CD4-positive, alpha-beta T cell (primary cell): ENCODE data around the gene AGPAT4. TPM values are rescaled to one million over a fixed set of nuclear protein-coding genes. Genes with fewer than 3 reads are reported as not detected.
"Not testable (repeated sequence)": the region's sequence is repeated elsewhere in the genome, so short reads cannot be mapped to it uniquely, and the experiment has no call there.

Source experiments
- ATAC-seq: fragments of 200-7000 bp; cut with Tn5 transposase; one replicate; pipeline ENCODE4 v1.10.0; 2022; ENCODE audit warnings: mild to moderate bottlenecking; ENCODE audit not compliant: poor library complexity
- CTCF ChIA-PET: fragments of 350-600 bp; sonication (Branson Sonifier 250); formaldehyde crosslinking; loops from one replicate; lab custom pipeline; 2021; ENCODE audit warnings: antibody characterized with exemption, inconsistent platforms; lab: Charles Lee
- POLR2A ChIA-PET: fragments of 350-600 bp; sonication (Branson Sonifier 250); formaldehyde crosslinking; loops from one replicate; lab custom pipeline; 2021; ENCODE audit warnings: antibody characterized with exemption, inconsistent platforms; lab: Charles Lee
- DNase-seq, 14 experiments: peaks; one replicate each; pipeline ENCODE4 v3.0.0-alpha.2; 2013 to 2020; ENCODE audit warnings: mixed read lengths in 2 of 14
- H3K27ac ChIP-seq, 2 donors: one replicate each; pipeline versions ENCODE4 v1.5.1 to v1.7.0; 2013; ENCODE audit warnings: low read length in 2 of 2, low read depth in 1 of 2, mild to moderate bottlenecking in 1 of 2
- H3K27me3 ChIP-seq, 2 experiments: 1 replicate in 1 of 2; 2 replicates in 1 of 2; pipeline versions ENCODE4 v1.6.1 to v1.7.0; 2013; ENCODE audit warnings: low read length in 2 of 2, control low read depth in 1 of 2, mild to moderate bottlenecking in 1 of 2, moderate library complexity in 1 of 2; ENCODE audit not compliant: insufficient read depth in 2 of 2, control insufficient read depth in 1 of 2
- H3K36me3 ChIP-seq: one replicate; pipeline ENCODE4 v1.6.1; 2013; ENCODE audit warnings: low read length, control low read depth; ENCODE audit not compliant: insufficient read depth
- H3K4me1 ChIP-seq: one replicate; pipeline ENCODE4 v1.6.1; 2013; ENCODE audit warnings: low read length, control low read depth; ENCODE audit not compliant: insufficient read depth
- H3K4me3 ChIP-seq: one replicate; pipeline ENCODE4 v1.5.1; 2013; ENCODE audit warnings: mild to moderate bottlenecking, low read length, moderate library complexity
- H3K9me3 ChIP-seq, 2 experiments: 1 replicate in 1 of 2; 2 replicates in 1 of 2; pipeline versions ENCODE4 v1.6.1 to v1.7.0; 2013; ENCODE audit warnings: low read length in 2 of 2, mild to moderate bottlenecking in 2 of 2, control low read depth in 1 of 2, moderate library complexity in 1 of 2; ENCODE audit not compliant: control insufficient read depth in 1 of 2, insufficient read depth in 1 of 2
- H3K27ac Mint-ChIP-seq: one replicate; pipeline ENCODE4 v1.8.0; 2020; ENCODE audit warnings: mixed read lengths
- H3K27me3 Mint-ChIP-seq: one replicate; pipeline ENCODE4 v1.8.0; 2021; ENCODE audit warnings: mixed read lengths
- H3K36me3 Mint-ChIP-seq: one replicate; pipeline ENCODE4 v1.8.0; 2021; ENCODE audit warnings: low read depth, mixed read lengths
- H3K4me1 Mint-ChIP-seq: one replicate; pipeline ENCODE4 v1.8.0; 2021; ENCODE audit warnings: low read depth, mixed read lengths
- H3K4me3 Mint-ChIP-seq: one replicate; pipeline ENCODE4 v1.8.0; 2020; ENCODE audit warnings: mild to moderate bottlenecking, mixed read lengths
- H3K9me3 Mint-ChIP-seq: one replicate; pipeline ENCODE4 v1.8.0; 2020; ENCODE audit warnings: mixed read lengths
- intact Hi-C, 2 experiments: fragments of 100-400 bp; cut with DNase I in 1 of 2; cut with micrococcal nuclease in 1 of 2; formaldehyde crosslinking; loops; one replicate each; pipeline versions ENCODE4 v1.15.1 to v1.9.0; 2023 to 2025; cut with DNase I, micrococcal nuclease
- total RNA-seq, 174 experiments: library from RNA in 2 of 174; stranded (reverse) in 2 of 174; gene quantifications; one replicate each; pipeline ENCODE4 v1.2.3 and lab custom pipeline; 2021 to 2026
- TF ChIP-seq, protein P1 (sequence below): fragments of 200-600 bp; IDR thresholded peaks from one replicate; pipeline ENCODE4 v1.8.0; 2022; ENCODE audit warnings: antibody characterized with exemption, mild to moderate bottlenecking

Gene AGPAT4
- total RNA-seq, 2 experiments from 2014 or later, result 2.8 to 4.8 TPM

DNA sequence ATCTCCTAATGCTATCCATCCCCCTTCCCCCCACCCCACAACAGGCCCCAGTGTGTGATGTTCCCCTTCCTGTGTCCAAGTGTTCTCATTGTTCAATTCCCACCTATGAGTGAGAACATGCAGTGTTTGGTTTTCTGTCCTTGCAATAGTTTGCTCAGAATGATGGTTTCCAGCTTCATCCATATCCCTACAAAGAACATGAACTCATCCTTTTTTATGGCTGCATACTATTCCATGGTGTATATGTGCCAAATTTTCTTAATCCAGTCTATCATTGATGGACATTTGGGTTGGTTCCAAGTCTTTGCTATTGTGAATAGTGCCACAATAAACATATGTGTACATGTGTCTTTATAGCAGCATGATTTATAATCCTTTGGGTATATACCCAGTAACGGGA lies 101.1 kb downstream of the AGPAT4 start:
- H3K27ac ChIP-seq, intact Hi-C loops, H3K9me3 ChIP-seq, ATAC-seq, H3K36me3 ChIP-seq, CTCF ChIA-PET, H3K4me3 Mint-ChIP-seq, H3K4me1 Mint-ChIP-seq, DNase-seq, H3K27ac Mint-ChIP-seq, H3K36me3 Mint-ChIP-seq, H3K27me3 Mint-ChIP-seq, H3K4me1 ChIP-seq, H3K27me3 ChIP-seq, POLR2A ChIA-PET, H3K4me3 ChIP-seq: not testable (repeated sequence)
- peaks cover 13% of the 10 kb centered on the region for H3K9me3 Mint-ChIP-seq

DNA sequence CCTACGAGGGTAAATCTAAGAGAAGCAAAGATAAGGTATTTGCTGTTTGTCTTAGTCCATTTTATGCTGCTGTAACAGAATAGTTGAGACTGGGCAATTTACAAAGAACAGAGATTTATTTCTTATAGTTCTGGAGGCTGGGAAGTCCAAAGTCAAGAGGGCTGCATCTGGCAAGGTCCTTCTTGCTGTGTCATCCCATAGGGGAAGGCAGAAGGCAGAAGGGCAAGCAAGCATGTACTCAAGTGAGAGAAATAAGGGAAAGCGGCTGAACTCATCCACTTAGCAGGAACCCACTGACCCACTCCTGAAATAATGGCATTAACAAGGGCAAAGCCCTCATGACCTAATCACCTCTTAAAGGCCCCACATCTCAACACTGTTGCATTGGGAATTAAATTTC lies 102.7 kb downstream of the AGPAT4 start:
- peaks cover 0 to 4% of the 10 kb centered on the region in 2 experiments for H3K9me3 ChIP-seq
- H3K4me3 ChIP-seq, result no peak overlapping the region
- intact Hi-C loops, result no loop called here
- no peak for ATAC-seq
- Mint-ChIP-seq H3K4me3 (no peak overlapping the region), H3K4me1 (no peaks in the 10 kb centered on the region), H3K27me3 (no peaks in the 10 kb centered on the region), H3K36me3 (peaks cover 8% of the 10 kb centered on the region), H3K27ac (no peak overlapping the region), H3K9me3 (peaks cover 4% of the 10 kb centered on the region)
- H3K36me3 ChIP-seq, result no peaks in the 10 kb centered on the region
- POLR2A ChIA-PET, result no interaction called here
- TF ChIP-seq, protein P1, sequence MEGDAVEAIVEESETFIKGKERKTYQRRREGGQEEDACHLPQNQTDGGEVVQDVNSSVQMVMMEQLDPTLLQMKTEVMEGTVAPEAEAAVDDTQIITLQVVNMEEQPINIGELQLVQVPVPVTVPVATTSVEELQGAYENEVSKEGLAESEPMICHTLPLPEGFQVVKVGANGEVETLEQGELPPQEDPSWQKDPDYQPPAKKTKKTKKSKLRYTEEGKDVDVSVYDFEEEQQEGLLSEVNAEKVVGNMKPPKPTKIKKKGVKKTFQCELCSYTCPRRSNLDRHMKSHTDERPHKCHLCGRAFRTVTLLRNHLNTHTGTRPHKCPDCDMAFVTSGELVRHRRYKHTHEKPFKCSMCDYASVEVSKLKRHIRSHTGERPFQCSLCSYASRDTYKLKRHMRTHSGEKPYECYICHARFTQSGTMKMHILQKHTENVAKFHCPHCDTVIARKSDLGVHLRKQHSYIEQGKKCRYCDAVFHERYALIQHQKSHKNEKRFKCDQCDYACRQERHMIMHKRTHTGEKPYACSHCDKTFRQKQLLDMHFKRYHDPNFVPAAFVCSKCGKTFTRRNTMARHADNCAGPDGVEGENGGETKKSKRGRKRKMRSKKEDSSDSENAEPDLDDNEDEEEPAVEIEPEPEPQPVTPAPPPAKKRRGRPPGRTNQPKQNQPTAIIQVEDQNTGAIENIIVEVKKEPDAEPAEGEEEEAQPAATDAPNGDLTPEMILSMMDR, result no peak
- DNase-seq, result no peak
- no peaks in the 10 kb centered on the region for H3K27me3 ChIP-seq
- CTCF ChIA-PET, result no interaction called here
- no peak overlapping the region for H3K27ac ChIP-seq
- H3K4me1 ChIP-seq, result no peaks in the 10 kb centered on the region

DNA sequence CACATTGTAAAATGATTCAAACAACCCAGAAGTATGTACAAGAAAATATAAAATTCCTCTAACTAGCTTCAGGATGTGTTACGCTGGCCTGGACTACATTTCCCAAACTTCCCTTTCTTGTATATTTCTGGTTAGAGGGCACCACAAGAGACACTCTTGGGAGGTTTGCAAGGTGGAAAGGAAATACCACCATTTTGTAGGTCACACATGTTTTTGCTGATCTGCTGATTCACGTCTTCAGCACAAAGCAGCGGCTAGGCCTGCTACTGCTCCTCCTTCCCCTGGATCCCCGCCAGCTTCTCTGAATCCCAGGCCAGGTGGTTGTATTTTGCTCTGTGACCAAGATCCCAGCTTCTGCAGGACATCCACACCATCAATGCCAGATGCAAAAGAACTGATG lies 104.2 kb downstream of the AGPAT4 start:
- TF ChIP-seq, protein P1, result no peak
- Histone ChIP-seq H3K27me3 (no peaks in the 10 kb centered on the region), H3K4me1 (no peaks in the 10 kb centered on the region), H3K9me3 (peaks cover 0 to 4% of the 10 kb centered on the region in 2 experiments), H3K4me3 (no peak overlapping the region), H3K36me3 (peaks cover 11% of the 10 kb centered on the region), H3K27ac (no peak overlapping the region)
- Mint-ChIP-seq H3K4me3 (no peak overlapping the region), H3K27me3 (no peaks in the 10 kb centered on the region), H3K36me3 (peaks cover 23% of the 10 kb centered on the region), H3K4me1 (no peaks in the 10 kb centered on the region), H3K27ac (no peak overlapping the region), H3K9me3 (peaks cover 4% of the 10 kb centered on the region)
- CTCF ChIA-PET, result no interaction called here
- DNase-seq, result no peak
- POLR2A ChIA-PET, result no interaction called here
- no peak for ATAC-seq
- intact Hi-C loops, result no loop called here

DNA sequence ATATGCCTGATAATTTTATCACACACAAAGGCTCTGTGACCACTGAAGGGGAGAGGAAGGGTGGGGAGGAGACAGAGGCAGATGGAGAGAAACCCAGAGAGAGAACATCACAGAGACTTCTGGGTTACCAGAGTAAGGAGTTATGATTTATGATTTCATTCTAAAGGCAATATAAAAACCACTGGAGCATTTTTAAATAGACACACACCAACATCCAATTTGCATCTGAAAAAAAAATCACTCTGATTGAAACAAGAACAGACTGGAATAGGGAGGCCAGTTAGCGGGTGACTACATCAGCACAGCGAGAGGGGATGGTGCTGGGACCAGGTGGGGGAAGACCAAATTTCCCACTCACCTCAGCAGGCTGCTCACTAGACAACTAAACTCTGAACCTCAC lies 104.8 kb downstream of the AGPAT4 start:
- DNase-seq (no peak), ATAC-seq (no peak)
- H3K4me1 Mint-ChIP-seq, result no peaks in the 10 kb centered on the region
- Histone ChIP-seq H3K27ac (no peak overlapping the region), H3K9me3 (peaks cover 0 to 4% of the 10 kb centered on the region in 2 experiments), H3K27me3 (no peaks in the 10 kb centered on the region), H3K4me3 (no peak overlapping the region), H3K36me3 (peaks cover 14% of the 10 kb centered on the region), H3K4me1 (no peaks in the 10 kb centered on the region)
- peaks cover 24% of the 10 kb centered on the region for H3K36me3 Mint-ChIP-seq
- CTCF ChIA-PET, result no interaction called here
- H3K4me3 Mint-ChIP-seq, result no peak overlapping the region
- TF ChIP-seq, protein P1, result no peak
- POLR2A ChIA-PET, result no interaction called here
- intact Hi-C loops, result no loop called here
- H3K27me3 Mint-ChIP-seq, result no peaks in the 10 kb centered on the region
- no peak overlapping the region for H3K27ac Mint-ChIP-seq
- H3K9me3 Mint-ChIP-seq, result peaks cover 2% of the 10 kb centered on the region
